ENCODE data around the gene ZNF33A. TPM values are rescaled to one million over a fixed set of nuclear protein-coding genes. Genes with fewer than 3 reads are reported as not detected.

The ZNF33A gene
- total and polyA plus RNA-seq, 4 donors = 9.4 to 63.4 (median 18.0) TPM

DNA sequence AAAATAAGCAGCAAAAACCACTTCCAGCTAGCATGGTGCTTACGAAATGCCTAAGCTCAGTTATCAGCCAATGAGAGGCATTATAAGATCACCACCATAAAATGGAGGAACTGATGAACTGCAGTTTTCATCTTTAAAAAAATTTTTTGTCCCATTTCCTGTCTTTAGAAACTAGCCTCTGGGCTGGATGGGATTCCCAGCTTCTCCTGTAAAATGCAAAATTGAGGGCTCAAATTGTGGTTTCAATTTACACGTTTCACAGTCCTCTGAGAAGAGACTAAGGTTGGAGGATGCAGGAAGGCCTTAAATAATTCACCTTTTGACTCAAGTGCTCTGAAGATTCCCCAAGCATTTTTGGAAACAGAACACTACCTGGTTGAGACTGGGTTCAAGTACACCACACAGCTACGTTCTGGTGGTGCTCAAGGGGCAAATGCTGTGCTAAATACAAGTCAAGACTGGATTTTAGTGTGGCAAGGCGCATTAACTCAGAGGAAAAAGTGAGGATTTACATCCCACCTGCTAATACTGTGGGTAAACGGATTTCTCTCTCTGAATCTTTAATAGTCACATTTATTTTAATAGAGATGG, 35.0 kb upstream of the ZNF33A start:
- TF ChIP-seq CTCF (IDR thresholded peaks at IDR 0.05; ENCODE audit: control extremely low read depth, extremely low read depth) = no peak
- Histone ChIP-seq H3K9ac (ENCODE audit: insufficient read depth in 1 of 2, low read length in 2 of 2) (peak overlapping the region; percentile 84 to 89), H3K4me1 (ENCODE audit: control insufficient read depth in 5 of 5, insufficient read depth in 5 of 5, low read length in 5 of 5) (peaks cover 0 to 7% (median 0%) of the 10 kb centered on the region in 5 donors), H3K27me3 (ENCODE audit: control insufficient read depth in 3 of 3, insufficient read depth in 3 of 3, low read length in 2 of 3) (no peaks in the 10 kb centered on the region), H3K4me3 (peak overlapping the region; percentile 44), H3K36me3 (ENCODE audit: control insufficient read depth in 4 of 4, insufficient read depth in 4 of 4, low read length in 4 of 4) (peaks cover 0 to 10% (median 4%) of the 10 kb centered on the region in 4 donors), H3K27ac (ENCODE audit: low read depth in 1 of 2, low read length in 1 of 2) (peak overlapping the region; percentile 88 to 98), H3K9me3 (ENCODE audit: control insufficient read depth in 4 of 4, insufficient read depth in 3 of 4, low read length in 3 of 4) (no peaks in the 10 kb centered on the region)
- ATAC-seq (ENCODE audit: insufficient read depth, low FRiP score) = no peak
- peak; percentile 21 to 65 (median 49) for DNase-seq
- WGBS, 2 donors = 19 to 24% methylated on average over 5 of the region's 5 CpGs

DNA sequence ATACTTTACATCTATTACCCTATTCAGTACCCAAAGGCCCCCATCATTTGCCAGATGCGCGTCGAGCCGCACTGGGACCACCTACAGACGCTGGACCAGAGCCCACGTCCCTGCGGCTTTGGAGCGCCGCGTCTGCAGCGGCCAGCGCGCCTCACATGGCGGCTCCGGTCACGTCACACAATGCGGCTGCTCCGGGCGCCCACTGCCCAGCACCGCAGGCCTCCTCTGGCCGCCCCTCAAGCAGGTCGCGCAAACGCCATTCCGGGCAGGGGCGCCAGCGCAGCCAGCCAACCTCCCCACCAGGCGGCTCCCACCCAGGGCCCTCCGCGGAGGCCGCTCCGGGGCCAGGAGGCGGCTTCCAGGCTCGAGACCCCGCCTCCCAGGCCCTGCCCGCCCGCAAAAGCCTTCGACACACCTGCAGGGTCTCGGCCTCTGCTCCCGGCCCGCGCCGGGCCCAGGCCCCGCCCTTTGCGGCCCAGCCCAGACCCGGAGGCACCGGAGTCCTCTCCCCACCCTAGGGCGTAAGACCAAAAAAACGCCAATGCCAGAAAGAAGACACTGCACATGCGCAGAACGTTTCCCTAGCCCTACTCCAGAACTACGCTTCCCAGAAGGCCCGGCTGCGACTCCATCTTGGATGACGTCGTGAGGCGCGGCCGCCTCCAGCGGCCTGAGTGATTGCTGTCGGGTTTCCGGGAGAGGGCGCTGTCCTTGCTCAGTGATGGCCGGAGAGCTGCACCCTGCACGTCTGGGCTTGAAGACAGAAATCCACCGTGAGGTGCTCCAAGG, 34.2 kb upstream of the ZNF33A start, which contains the start of gene ZNF25:
ZNF25 (minus strand) TSS at position 557 of the 789 bp plus-strand sequence. CDS start 4,925 bp downstream, outside the sequence.
- Histone ChIP-seq H3K36me3 (ENCODE audit: control insufficient read depth in 4 of 4, insufficient read depth in 4 of 4, low read length in 4 of 4) (peaks cover 0 to 5% (median 1%) of the 10 kb centered on the region in 4 donors), H3K4me1 (ENCODE audit: control insufficient read depth in 5 of 5, insufficient read depth in 5 of 5, low read length in 5 of 5) (peaks cover 0 to 7% (median 0%) of the 10 kb centered on the region in 5 donors), H3K4me3 (peak within 1 kb of the TSS; percentile 80), H3K27me3 (ENCODE audit: control insufficient read depth in 3 of 3, insufficient read depth in 3 of 3, low read length in 2 of 3) (no peaks in the 10 kb centered on the region), H3K9ac (ENCODE audit: insufficient read depth in 1 of 2, low read length in 2 of 2) (peak within 1 kb of the TSS; percentile 84 to 89), H3K27ac (ENCODE audit: low read depth in 1 of 2, low read length in 1 of 2) (peak within 1 kb of the TSS; percentile 97 to 98), H3K9me3 (ENCODE audit: control insufficient read depth in 4 of 4, insufficient read depth in 3 of 4, low read length in 3 of 4) (no peaks in the 10 kb centered on the region)
- ATAC-seq (ENCODE audit: insufficient read depth, low FRiP score) = peak; percentile 97
- peak; percentile 99 for DNase-seq
- WGBS, 2 donors = 0% methylated on average over 52 to 66 of the region's 66 CpGs
- peak; percentile 93 for TF ChIP-seq CTCF (IDR thresholded peaks at IDR 0.05; ENCODE audit: control extremely low read depth, extremely low read depth)

GRCh38 chr10:37976880-37977203, 33.6 kb upstream of the ZNF33A start:
- Histone ChIP-seq H3K9ac (ENCODE audit: insufficient read depth in 1 of 2, low read length in 2 of 2) (peak overlapping the region in 1 of 2 donors; percentile 81), H3K27me3 (ENCODE audit: control insufficient read depth in 3 of 3, insufficient read depth in 3 of 3, low read length in 2 of 3) (no peaks in the 10 kb centered on the region), H3K36me3 (ENCODE audit: control insufficient read depth in 4 of 4, insufficient read depth in 4 of 4, low read length in 4 of 4) (peaks cover 0 to 2% (median 0%) of the 10 kb centered on the region in 4 donors), H3K9me3 (ENCODE audit: control insufficient read depth in 4 of 4, insufficient read depth in 3 of 4, low read length in 3 of 4) (no peaks in the 10 kb centered on the region), H3K4me1 (ENCODE audit: control insufficient read depth in 5 of 5, insufficient read depth in 5 of 5, low read length in 5 of 5) (peaks cover 0 to 7% (median 0%) of the 10 kb centered on the region in 5 donors), H3K4me3 (peak overlapping the region; percentile 28), H3K27ac (ENCODE audit: low read depth in 1 of 2, low read length in 1 of 2) (peak overlapping the region in 1 of 2 donors; percentile 74)
- WGBS, 2 donors = 4 to 5% methylated on average over 9 of the region's 9 CpGs
- no peak for TF ChIP-seq CTCF (IDR thresholded peaks at IDR 0.05; ENCODE audit: control extremely low read depth, extremely low read depth)
- ATAC-seq (ENCODE audit: insufficient read depth, low FRiP score) = no peak
- no peak for DNase-seq
